ENCODE results near the gene NMNAT2.

DNA sequence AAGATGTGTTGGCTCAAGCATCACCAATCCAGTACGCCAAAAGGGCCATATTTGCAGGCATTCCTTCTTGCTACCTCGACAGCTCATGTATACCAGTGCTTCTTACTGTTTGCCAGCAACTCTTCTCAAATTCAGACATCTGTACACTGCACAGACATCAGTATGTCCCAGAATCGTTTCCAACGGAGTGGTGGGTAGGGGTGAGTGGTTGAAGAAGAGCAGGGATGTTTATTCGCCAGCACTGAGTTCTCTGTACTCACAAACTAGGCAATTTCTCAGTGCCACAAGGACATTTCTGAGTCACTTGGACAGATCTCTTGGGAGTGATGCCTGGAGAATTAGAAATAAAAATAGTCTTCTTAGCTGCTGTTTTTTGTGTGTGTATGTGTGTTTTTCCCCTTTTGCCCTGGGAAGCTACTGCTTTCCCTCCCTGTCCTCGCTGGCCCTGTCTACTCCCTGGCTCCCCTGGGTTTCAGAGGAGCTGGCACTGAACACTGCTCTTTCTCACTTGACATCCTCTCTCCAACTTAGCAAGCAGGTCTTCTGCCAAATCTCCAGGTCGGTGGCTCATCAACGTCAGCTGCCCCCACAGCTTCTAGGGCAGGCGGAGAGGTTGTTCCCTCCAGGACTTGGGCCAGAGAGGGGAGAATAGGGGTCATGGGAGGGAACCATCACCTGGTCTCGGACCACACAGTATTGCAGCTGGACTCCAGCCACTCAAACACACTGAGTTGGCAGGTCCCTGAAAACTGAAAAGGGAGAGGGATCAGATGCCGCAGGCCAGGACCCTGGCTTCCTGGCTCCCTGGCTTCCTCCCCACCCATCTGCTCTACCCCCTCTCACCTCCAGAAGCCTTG, 90.5 kb downstream of the NMNAT2 start:
- TF ChIP-seq ZBTB7A (IDR thresholded peaks at IDR 0.05; ENCODE audit: low read depth) (no peak), CEBPB (IDR thresholded peaks at IDR 0.05) (no peak), EP300 (IDR thresholded peaks at IDR 0.05; ENCODE audit: borderline replicate concordance) (no peak)

All from Ishikawa (cell line).